HG02610 (cell line): ENCODE measurements around the gene WDR70.
"Not testable (repeated sequence)": the region's sequence is repeated elsewhere in the genome, so short reads cannot be mapped to it uniquely, and the experiment has no call there.

Experiments used
- ATAC-seq: cut with Tn5 transposase; IDR thresholded peaks from one replicate; pipeline ENCODE4 v1.9.1; 2021; ENCODE audit warnings: mild to moderate bottlenecking, moderate library complexity; ENCODE audit not compliant: unreplicated experiment

WDR70 gene

DNA sequence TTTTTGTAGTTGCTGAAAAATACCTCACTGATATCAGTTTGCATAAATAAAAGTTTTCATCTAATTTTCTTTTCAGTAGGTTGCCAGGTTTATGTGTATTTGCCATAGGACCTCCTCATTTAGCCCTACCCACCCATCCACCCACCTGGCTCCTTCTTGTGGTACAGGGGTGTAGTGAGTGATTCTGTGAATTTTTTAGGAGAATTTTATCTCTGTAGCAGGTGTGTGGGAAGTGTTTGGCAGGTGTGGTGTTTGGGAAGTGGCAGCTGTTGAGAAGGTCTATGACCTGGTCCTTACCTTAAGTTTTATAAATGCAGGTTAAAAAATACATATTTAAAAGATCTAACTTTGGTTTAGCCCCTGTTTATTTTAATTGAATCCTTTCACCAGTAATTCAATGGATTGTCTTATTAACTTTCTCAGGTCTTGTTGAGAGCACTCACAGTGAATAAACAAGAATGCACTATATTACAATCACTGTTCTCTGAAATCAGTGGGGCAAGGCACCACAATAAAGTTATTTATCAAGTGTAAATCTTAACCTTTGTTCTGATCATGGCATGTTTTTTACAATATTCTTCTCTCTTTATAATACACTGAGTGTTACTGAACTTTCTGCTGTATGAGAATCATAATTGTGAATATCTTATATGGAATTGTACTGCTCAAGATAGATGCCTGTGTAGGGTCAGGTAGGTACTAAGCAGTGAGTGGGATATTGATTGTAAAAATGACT, 189.1 kb downstream of the WDR70 start:
- no peak for ATAC-seq

DNA sequence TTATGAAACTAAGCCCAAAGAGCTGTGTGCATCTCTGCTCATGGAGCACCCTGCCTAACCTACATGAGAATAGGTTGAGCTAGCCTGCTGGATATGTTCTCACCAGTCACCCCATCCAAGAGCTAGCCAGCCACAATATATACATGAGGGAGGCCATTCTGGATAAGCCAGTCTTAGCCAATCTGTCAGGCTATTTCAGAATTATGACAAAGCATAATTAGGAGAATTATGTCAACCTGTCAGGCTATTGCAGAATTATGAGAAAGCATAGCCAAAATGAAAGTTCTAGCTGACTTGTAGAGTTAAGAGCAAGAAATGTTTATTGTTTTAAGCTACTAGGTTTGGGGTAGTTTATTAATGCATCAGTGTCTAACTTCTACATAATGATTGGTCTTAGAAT, 189.8 kb downstream of the WDR70 start:
- no peak for ATAC-seq

GRCh38 chr5:37569466-37569865, 190.3 kb downstream of the WDR70 start:
- no peak for ATAC-seq

- ATAC-seq, result no peak
Observed at GRCh38 chr5:37570597-37570996, 191.5 kb downstream of the WDR70 start.

DNA sequence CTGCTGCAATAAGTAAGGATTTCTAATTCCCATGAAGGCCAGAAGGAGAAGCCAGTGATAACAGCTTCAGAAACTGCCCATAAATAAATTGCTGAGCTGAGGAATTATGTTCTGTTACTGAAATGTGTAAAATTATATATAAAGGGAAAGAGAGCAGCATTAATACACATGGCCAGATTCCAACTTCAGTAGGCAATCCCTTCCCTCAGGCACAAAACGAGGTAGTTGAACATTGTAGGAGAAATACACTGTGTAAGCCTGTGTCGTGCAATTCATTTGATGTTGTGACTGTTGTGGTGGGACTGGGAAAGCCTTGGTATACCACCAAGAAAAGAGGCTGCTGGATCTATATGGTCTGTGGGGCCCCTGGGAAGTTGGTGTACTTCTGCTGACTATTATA, 192.9 kb downstream of the WDR70 start:
- no peak for ATAC-seq

DNA sequence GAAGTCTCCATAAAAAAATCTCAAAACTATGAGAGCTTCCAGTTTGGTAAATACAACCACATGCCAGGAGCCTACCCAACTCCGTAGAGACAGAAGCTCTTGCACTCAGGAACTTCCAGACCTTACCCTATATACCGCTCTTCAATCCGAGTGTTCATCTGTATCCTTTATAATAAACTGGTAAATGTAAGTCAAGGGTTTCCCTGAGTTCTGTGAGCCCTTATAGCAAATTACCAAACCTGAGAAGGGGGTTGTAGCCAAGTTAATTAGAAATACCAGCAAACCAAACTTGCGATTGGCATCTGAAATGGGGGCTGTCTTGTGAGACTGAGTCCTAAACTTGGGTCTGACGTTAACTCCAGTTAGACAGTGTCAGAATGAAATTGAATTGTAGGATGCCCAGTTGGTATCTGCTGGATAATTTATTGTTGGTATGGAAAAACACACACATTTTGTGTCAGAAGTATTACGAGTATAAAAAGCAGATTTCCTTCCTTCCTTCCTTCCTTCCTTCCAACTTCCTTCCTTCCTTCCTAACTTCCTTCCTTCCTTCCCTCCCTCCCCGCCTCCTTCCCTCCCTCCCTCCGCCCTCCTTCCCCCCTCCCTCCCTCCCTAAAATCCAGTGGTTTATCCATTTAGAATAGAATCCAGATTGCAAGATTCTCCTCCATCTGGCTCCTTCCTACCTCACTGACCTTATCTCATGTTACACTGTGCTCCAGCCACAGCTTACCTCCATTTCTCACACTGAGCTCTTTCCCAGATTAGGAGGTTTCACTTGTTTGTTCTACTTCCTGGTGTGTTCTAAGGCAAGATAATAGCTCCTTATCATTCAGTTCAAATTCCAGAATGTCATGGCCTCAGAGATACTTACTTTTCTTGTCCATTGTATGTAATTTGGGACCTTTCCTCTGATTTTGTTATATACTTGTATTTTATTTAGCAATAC, 196.7 kb downstream of the WDR70 start:
- no peak for ATAC-seq

- ATAC-seq, result no peak
Observed at GRCh38 chr5:37576552-37576951, 197.4 kb downstream of the WDR70 start.

GRCh38 chr5:37578176-37578575, 199.1 kb downstream of the WDR70 start:
- no peak for ATAC-seq

GRCh38 chr5:37580106-37580505, 201.0 kb downstream of the WDR70 start:
- no peak for ATAC-seq

- no peak for ATAC-seq
Observed at GRCh38 chr5:37582202-37582601, 203.1 kb downstream of the WDR70 start.

DNA sequence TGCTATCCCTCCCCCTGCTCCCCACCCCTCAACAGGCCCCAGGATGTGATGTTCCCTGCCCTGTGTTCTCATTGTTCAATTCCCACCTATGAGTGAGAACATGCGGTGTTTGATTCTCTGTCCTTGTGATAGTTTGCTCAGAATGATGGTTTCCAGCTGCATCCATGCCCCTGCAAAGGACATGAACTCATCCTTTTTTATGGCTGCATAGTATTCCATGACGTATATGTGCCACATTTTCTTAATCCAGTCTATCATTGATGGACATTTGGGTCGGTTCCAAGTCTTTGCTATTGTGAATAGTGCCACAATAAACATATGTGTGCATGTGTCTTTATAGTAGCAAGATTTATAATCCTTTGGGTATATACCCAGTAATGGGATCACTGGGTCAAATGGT, 214.2 kb downstream of the WDR70 start:
- ATAC-seq, result not testable (repeated sequence)

DNA sequence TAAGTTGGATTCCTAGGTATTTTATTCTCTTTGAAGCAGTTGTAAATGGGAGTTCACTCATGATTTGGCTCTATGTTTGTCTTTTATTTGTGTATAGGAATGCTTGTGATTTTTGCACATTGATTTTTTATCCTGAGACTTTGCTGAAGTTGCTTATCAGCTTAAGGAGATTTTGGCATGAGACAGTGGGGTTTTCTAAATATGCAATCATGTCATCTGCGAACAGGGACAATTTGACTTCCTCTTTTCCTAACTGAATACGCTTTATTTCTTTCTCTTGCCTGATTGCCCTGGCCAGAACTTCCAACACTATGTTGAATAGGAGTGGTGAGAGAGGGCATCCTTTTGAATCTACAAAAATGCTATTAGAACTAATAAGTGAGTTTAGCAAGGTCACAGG, 215.7 kb downstream of the WDR70 start:
- ATAC-seq, result not testable (repeated sequence)

- no peak for ATAC-seq
Observed at GRCh38 chr5:37598733-37599132, 219.6 kb downstream of the WDR70 start.

DNA sequence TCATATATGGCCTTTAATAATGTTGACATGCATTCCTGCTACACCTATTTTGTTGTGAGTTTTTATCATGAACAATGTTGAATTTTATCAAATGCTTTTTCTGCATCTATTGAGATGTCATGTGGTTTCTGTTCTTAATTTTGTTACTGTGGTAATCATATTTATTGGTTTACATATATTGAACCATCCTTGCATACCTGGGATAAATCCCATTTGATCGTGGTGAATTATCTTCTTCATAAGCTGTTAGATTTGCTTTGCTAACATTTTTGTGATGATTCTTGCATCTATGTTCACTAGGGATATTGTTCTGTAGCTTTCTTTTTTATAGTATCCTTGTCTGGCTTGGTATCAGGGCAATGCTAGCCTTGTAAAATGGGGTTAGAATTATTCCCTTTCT, 222.0 kb downstream of the WDR70 start:
- ATAC-seq, result no peak

GRCh38 chr5:37603072-37603471, 224.0 kb downstream of the WDR70 start:
- no peak for ATAC-seq

DNA sequence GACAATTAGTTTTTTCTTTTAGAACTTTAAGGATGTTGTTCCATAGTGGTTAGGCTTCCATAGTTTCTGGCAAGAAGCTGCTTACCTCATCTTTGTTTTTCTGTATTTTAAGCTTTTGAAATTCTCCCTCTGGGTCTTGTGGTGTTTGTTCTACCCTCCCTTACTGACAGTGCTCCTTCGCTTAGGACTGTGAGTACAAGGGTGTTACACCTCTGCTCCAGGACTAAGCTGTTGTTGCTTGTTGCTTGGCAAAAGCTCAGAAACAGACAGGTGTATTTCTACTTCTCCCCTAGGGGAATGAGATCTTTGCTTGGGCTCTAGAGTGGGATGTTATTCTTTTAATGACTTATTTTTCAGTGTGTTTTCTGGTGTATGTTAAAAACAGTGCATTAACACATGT, 225.2 kb downstream of the WDR70 start:
- ATAC-seq, result no peak

DNA sequence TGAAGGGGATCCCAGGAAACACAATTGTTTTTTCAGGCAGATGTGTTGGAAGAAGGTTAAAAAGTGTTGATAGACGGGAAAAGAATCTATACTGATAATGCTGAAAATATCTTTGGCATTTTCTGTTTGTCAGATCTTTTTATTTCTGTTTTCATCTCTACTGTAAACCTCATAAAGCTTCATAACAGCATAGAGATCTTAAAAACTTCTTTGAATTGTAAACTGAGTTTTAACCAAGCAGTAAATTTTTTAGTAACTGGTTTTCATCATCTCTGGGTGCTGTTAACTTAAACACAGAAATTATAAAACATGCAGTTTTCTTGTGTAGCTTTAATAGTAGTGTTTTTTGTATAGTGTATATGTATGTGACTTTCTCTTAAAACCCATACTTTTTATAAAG, 227.0 kb downstream of the WDR70 start:
- ATAC-seq, result no peak

DNA sequence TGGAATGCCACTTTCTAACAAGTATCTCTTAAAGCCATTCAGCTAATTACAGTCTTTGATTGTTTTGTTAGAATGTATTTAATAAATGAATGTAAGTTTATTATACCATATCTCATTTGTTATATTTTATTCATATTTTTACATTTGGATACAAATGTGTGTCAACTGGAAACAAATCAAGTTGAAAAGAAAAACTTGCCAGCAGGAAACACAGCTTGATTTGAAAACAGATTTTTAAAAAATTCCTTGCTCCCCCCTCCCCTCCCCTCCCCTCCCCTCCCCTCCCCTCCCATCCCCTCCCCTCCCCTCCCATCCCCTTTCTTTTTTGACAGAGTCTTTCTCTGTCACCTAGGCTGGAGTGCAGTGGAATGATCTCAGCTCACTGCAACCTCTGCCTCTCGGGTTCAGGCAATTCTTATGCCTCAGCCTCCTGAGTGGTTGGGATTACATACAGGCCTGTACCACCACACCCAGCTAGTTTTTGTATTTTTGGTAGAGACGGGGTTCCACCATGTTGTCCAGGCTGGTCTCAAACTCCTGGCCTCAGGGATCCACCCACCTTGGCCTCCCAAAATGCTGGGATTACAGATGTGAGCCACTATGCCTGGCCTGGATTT, 227.6 kb downstream of the WDR70 start:
- no peak for ATAC-seq

DNA sequence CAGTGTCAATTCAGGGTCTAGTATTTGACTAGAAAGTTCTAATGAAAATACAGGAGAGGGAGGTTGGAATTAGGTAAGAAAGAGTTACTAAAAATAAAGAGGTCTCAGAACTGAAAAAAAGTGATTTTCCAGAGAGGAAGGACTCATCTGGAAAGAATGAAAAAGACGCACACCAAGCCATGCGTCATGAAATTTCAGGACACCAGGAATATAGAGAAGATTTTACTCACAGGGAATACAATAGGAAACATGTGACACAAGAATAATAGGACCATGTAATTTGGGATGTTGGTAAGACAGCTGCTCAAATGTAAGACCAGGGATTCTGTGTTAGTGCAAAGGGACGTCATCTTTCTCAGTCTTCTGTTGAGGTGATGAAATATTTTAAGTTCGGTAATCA, 236.1 kb downstream of the WDR70 start:
- ATAC-seq, result no peak

DNA sequence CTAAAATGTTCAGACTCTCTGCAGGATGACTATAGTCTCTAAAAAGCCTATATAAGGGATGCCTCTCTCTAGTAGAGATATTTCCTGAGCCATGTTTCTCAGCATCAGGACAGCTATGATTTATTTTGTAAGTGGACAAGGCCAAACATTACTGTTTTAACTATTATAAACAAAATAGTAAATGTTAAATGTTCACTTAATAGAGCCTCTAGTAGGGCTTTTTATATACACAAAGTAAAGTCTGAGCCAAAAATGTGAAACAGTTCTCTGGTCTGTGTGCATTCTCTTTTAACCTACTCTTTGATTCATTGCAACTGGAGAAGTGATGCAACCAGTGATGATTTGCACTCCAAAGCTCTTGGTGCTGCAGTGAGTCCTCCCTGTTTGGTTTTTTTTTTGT, 240.2 kb downstream of the WDR70 start:
- no peak for ATAC-seq

GRCh38 chr5:37622354-37622753, 243.2 kb downstream of the WDR70 start:
- not testable (repeated sequence) for ATAC-seq

GRCh38 chr5:37626266-37626665, 247.1 kb downstream of the WDR70 start:
- ATAC-seq, result no peak
